Measurements from ENCODE around the gene MYO5C. TPM values are rescaled to one million over a fixed set of nuclear protein-coding genes. Genes with fewer than 3 reads are reported as not detected.

MYO5C gene
- total RNA-seq, 2 donors from 2014 or later = 3.0 to 18.4 TPM

- ATAC-seq (ENCODE audit: insufficient number of reproducible peaks, low FRiP score, low read depth) (no peak), DNase-seq (ENCODE audit: low spot score) (no peak)
- no peak for TF ChIP-seq CTCF (IDR thresholded peaks at IDR 0.05)
- H3K27me3 ChIP-seq (replicated peaks; ENCODE audit: insufficient read depth) = no peaks in the 10 kb centered on the region
- H3K9me3 ChIP-seq = no peaks in the 10 kb centered on the region
- no peak overlapping the region for H3K4me3 ChIP-seq
- H3K36me3 ChIP-seq = no peaks in the 10 kb centered on the region
- no peak overlapping the region for H3K27ac ChIP-seq
- no peaks in the 10 kb centered on the region for H3K4me1 ChIP-seq (ENCODE audit: control insufficient read depth in 1 of 2, low read depth in 2 of 2)
Measured at GRCh38 chr15:52238149-52238548, 57.5 kb downstream of the MYO5C start.

GRCh38 chr15:52236013-52236412 is 59.6 kb downstream of the MYO5C start:
- Histone ChIP-seq H3K27me3 (replicated peaks; ENCODE audit: insufficient read depth) (no peaks in the 10 kb centered on the region), H3K36me3 (no peaks in the 10 kb centered on the region), H3K9me3 (no peaks in the 10 kb centered on the region), H3K4me1 (ENCODE audit: control insufficient read depth in 1 of 2, low read depth in 2 of 2) (no peaks in the 10 kb centered on the region), H3K4me3 (no peak overlapping the region), H3K27ac (no peak overlapping the region)
- no peak for TF ChIP-seq CTCF (IDR thresholded peaks at IDR 0.05)
- ATAC-seq (ENCODE audit: insufficient number of reproducible peaks, low FRiP score, low read depth) = no peak
- DNase-seq (ENCODE audit: low spot score) = no peak

GRCh38 chr15:52234596-52235541 is 60.7 kb downstream of the MYO5C start:
- Histone ChIP-seq H3K36me3 (no peaks in the 10 kb centered on the region), H3K4me3 (no peak overlapping the region), H3K9me3 (no peaks in the 10 kb centered on the region), H3K27me3 (replicated peaks; ENCODE audit: insufficient read depth) (no peaks in the 10 kb centered on the region), H3K27ac (no peak overlapping the region), H3K4me1 (ENCODE audit: control insufficient read depth in 1 of 2, low read depth in 2 of 2) (no peaks in the 10 kb centered on the region)
- no peak for DNase-seq (ENCODE audit: low spot score)
- ATAC-seq (ENCODE audit: insufficient number of reproducible peaks, low FRiP score, low read depth) = no peak
- TF ChIP-seq CTCF (IDR thresholded peaks at IDR 0.05) = no peak

- H3K27me3 ChIP-seq (replicated peaks; ENCODE audit: insufficient read depth) = no peaks in the 10 kb centered on the region
- H3K36me3 ChIP-seq = no peaks in the 10 kb centered on the region
- TF ChIP-seq CTCF (IDR thresholded peaks at IDR 0.05) = no peak
- H3K4me1 ChIP-seq (ENCODE audit: control insufficient read depth in 1 of 2, low read depth in 2 of 2) = no peaks in the 10 kb centered on the region
- no peaks in the 10 kb centered on the region for H3K9me3 ChIP-seq
- no peak overlapping the region for H3K4me3 ChIP-seq
- H3K27ac ChIP-seq = no peak overlapping the region
- ATAC-seq (ENCODE audit: insufficient number of reproducible peaks, low FRiP score, low read depth) (no peak), DNase-seq (ENCODE audit: low spot score) (no peak)
Measured at GRCh38 chr15:52233405-52233804, 62.2 kb downstream of the MYO5C start.

- no peaks in the 10 kb centered on the region for H3K36me3 ChIP-seq
- DNase-seq (ENCODE audit: low spot score) (no peak), ATAC-seq (ENCODE audit: insufficient number of reproducible peaks, low FRiP score, low read depth) (no peak)
- H3K27ac ChIP-seq = no peak overlapping the region
- no peak for TF ChIP-seq CTCF (IDR thresholded peaks at IDR 0.05)
- no peaks in the 10 kb centered on the region for H3K9me3 ChIP-seq
- no peak overlapping the region for H3K4me3 ChIP-seq
- H3K27me3 ChIP-seq (replicated peaks; ENCODE audit: insufficient read depth) = no peaks in the 10 kb centered on the region
- no peaks in the 10 kb centered on the region for H3K4me1 ChIP-seq (ENCODE audit: control insufficient read depth in 1 of 2, low read depth in 2 of 2)
Measured at GRCh38 chr15:52232327-52232726, 63.3 kb downstream of the MYO5C start.

Measured in thoracic aorta (tissue), 2 donors.